Mesodermal cell (in vitro differentiated cells): ENCODE measurements around the gene ASAH2.

Experiments
- H3K27ac ChIP-seq: 2 replicates; pipeline ENCODE4 v1.7.0; 2013; ENCODE audit warnings: mild to moderate bottlenecking, low read depth, low read length, moderate library complexity; ENCODE audit not compliant: severe bottlenecking
- H3K36me3 ChIP-seq: 2 replicates; pipeline ENCODE4 v1.7.1; 2013; ENCODE audit warnings: mild to moderate bottlenecking, low read length, moderate library complexity; ENCODE audit not compliant: control insufficient read depth, insufficient read depth
- H3K4me1 ChIP-seq: one replicate; pipeline ENCODE4 v1.7.1; 2013; ENCODE audit warnings: mild to moderate bottlenecking, low read length; ENCODE audit not compliant: insufficient read depth, control insufficient read depth, poor library complexity, severe bottlenecking
- H3K4me3 ChIP-seq: 2 replicates; pipeline ENCODE4 v1.7.0; 2013; ENCODE audit warnings: low read length, control low read depth, mild to moderate bottlenecking; ENCODE audit not compliant: insufficient read depth, poor library complexity, severe bottlenecking; ENCODE audit errors: extremely low read depth
- H3K9me3 ChIP-seq: 2 replicates; pipeline ENCODE4 v1.7.1; 2013; ENCODE audit warnings: mild to moderate bottlenecking, low read length, moderate library complexity; ENCODE audit not compliant: control insufficient read depth
- WGBS, 2 experiments: methylation state at CpG; one replicate each; pipeline ENCODE4 v1.1.5; 2013; ENCODE audit warnings: missing lambda C conversion rate in 2 of 2; ENCODE audit not compliant: insufficient coverage in 2 of 2; 5-methylcytosine and 5-hydroxymethylcytosine counted together

ASAH2 gene

GRCh38 chr10:50226610-50227009 lies 24.7 kb downstream of the ASAH2 start:
- H3K9me3 ChIP-seq: no peaks in the 10 kb centered on the region
- no peaks in the 10 kb centered on the region for H3K4me1 ChIP-seq
- no peak overlapping the region for H3K27ac ChIP-seq
- WGBS, 2 experiments: no CpG with 5 or more reads among the region's 1 CpG
- H3K4me3 ChIP-seq: no peak overlapping the region
- H3K36me3 ChIP-seq: no peaks in the 10 kb centered on the region

GRCh38 chr10:50224330-50224952 lies 26.9 kb downstream of the ASAH2 start:
- no peak overlapping the region for H3K27ac ChIP-seq
- 38 to 43% methylated on average over 2 to 5 of the region's 6 CpGs for WGBS, 2 experiments
- no peaks in the 10 kb centered on the region for H3K9me3 ChIP-seq
- H3K4me1 ChIP-seq: no peaks in the 10 kb centered on the region
- no peaks in the 10 kb centered on the region for H3K36me3 ChIP-seq
- H3K4me3 ChIP-seq: no peak overlapping the region

GRCh38 chr10:50222199-50222598 lies 29.1 kb downstream of the ASAH2 start:
- H3K4me3 ChIP-seq: no peak overlapping the region
- H3K4me1 ChIP-seq: no peaks in the 10 kb centered on the region
- WGBS, 2 experiments: 71% methylated on average over 1 of the region's 2 CpGs; no CpG with 5 or more reads in 1 of the 2 experiments
- H3K36me3 ChIP-seq: no peaks in the 10 kb centered on the region
- no peaks in the 10 kb centered on the region for H3K9me3 ChIP-seq
- H3K27ac ChIP-seq: no peak overlapping the region

- no peaks in the 10 kb centered on the region for H3K4me1 ChIP-seq
- WGBS, 2 experiments: 80 to 100% methylated on average over 1 of the region's 1 CpG
- no peaks in the 10 kb centered on the region for H3K9me3 ChIP-seq
- H3K27ac ChIP-seq: no peak overlapping the region
- no peak overlapping the region for H3K4me3 ChIP-seq
- no peaks in the 10 kb centered on the region for H3K36me3 ChIP-seq
These were observed 29.8 kb downstream of the ASAH2 start for GRCh38 chr10:50221470-50221869.

GRCh38 chr10:50219646-50220045 lies 31.7 kb downstream of the ASAH2 start:
- no peaks in the 10 kb centered on the region for H3K4me1 ChIP-seq
- H3K9me3 ChIP-seq: no peaks in the 10 kb centered on the region
- H3K4me3 ChIP-seq: no peak overlapping the region
- no CpG with 5 or more reads among the region's 2 CpGs for WGBS, 2 experiments
- no peak overlapping the region for H3K27ac ChIP-seq
- no peaks in the 10 kb centered on the region for H3K36me3 ChIP-seq

- H3K27ac ChIP-seq: no peak overlapping the region
- H3K4me3 ChIP-seq: no peak overlapping the region
- no peaks in the 10 kb centered on the region for H3K9me3 ChIP-seq
- no peaks in the 10 kb centered on the region for H3K4me1 ChIP-seq
- 50 to 60% methylated on average over 1 of the region's 2 CpGs for WGBS, 2 experiments
- no peaks in the 10 kb centered on the region for H3K36me3 ChIP-seq
These were observed 32.1 kb downstream of the ASAH2 start for GRCh38 chr10:50219200-50219599.

- Histone ChIP-seq H3K9me3 (no peaks in the 10 kb centered on the region), H3K36me3 (no peaks in the 10 kb centered on the region), H3K4me1 (no peaks in the 10 kb centered on the region), H3K4me3 (no peak overlapping the region), H3K27ac (no peak overlapping the region)
- WGBS, 2 experiments: 67% methylated on average over 1 of the region's 3 CpGs; no CpG with 5 or more reads in 1 of the 2 experiments
These were observed 34.4 kb downstream of the ASAH2 start for GRCh38 chr10:50216894-50217293.

GRCh38 chr10:50216418-50216817 lies 34.9 kb downstream of the ASAH2 start:
- Histone ChIP-seq H3K4me3 (no peak overlapping the region), H3K36me3 (no peaks in the 10 kb centered on the region), H3K27ac (no peak overlapping the region), H3K9me3 (no peaks in the 10 kb centered on the region), H3K4me1 (no peaks in the 10 kb centered on the region)

GRCh38 chr10:50211670-50212069 lies 39.6 kb downstream of the ASAH2 start:
- 92% methylated on average over 2 of the region's 3 CpGs for WGBS, 2 experiments
- H3K4me3 ChIP-seq: no peak overlapping the region
- no peaks in the 10 kb centered on the region for H3K9me3 ChIP-seq
- H3K27ac ChIP-seq: no peak overlapping the region
- no peaks in the 10 kb centered on the region for H3K36me3 ChIP-seq
- no peaks in the 10 kb centered on the region for H3K4me1 ChIP-seq

- H3K4me3 ChIP-seq: no peak overlapping the region
- H3K27ac ChIP-seq: no peak overlapping the region
- no peaks in the 10 kb centered on the region for H3K36me3 ChIP-seq
- H3K9me3 ChIP-seq: no peaks in the 10 kb centered on the region
- no peaks in the 10 kb centered on the region for H3K4me1 ChIP-seq
These were observed 40.4 kb downstream of the ASAH2 start for GRCh38 chr10:50210876-50211275.
